ENCODE results near the gene BLACAT1.

Gene BLACAT1

GRCh38 chr1:205424901-205425600 lies 30.8 kb downstream of the BLACAT1 start:
- no peak for DNase-seq (ENCODE audit: low spot score)
- no peak for TF ChIP-seq CTCF (IDR thresholded peaks at IDR 0.05; ENCODE audit: extremely low read depth, missing control alignments)

DNA sequence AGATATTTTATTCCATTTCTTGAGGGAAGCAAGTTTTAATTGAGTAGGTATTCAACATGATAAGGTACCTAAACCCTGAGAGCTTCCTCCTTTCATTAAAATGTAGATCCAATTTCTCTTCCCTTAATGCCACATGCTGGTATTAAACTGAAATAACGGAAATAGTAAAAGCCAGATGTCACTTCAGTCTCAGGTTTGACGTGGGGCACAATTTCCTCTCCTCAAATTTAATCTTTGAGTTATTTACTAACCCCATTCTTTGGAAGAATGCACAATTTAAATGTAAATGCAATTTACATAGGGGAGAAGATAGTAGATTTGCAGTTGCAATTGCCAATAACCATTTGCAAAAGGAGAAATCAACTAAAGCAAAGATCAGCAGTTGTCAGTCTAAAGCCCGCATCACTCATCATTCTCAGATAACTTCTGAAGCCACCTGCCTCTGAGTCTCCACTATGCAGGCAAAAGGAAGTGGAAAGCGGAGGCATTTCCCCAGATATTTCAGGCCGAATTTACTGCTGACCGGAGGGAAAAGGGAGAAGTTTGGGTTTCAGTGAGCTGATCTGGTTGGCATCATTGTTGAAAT lies 31.9 kb downstream of the BLACAT1 start:
- TF ChIP-seq CTCF (IDR thresholded peaks at IDR 0.05; ENCODE audit: extremely low read depth, missing control alignments), result no peak
- DNase-seq (ENCODE audit: low spot score), result no peak

- DNase-seq (ENCODE audit: low spot score), result no peak
- TF ChIP-seq CTCF (IDR thresholded peaks at IDR 0.05; ENCODE audit: extremely low read depth, missing control alignments), result no peak
Measured at GRCh38 chr1:205422993-205423642, 32.7 kb downstream of the BLACAT1 start.

DNA sequence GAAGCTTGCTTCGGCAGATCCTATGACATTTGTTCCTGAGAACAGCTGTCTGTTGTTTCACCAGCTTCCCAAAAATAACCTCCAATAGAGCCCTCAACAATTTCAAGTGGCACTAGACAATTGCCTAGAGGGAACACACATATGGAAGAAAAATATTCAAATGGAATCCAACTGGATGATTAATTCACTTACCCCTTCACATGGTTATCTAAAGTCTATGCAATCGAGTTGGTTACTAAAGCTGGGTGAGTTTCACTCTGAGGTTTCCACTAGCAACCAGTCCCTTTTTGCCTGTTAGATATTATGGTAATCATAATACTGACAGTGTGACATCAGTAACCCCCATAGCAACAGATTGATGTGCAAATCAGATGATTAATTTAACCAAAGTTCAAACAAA lies 34.0 kb downstream of the BLACAT1 start, which contains the start of gene LEMD1:
TSS of gene LEMD1 (minus strand) at position 259 of the 400 bp plus-strand sequence. CDS start 1,520 bp downstream, outside the sequence.
- no peak for DNase-seq (ENCODE audit: low spot score)
- TF ChIP-seq CTCF (IDR thresholded peaks at IDR 0.05; ENCODE audit: extremely low read depth, missing control alignments), result no peak

GRCh38 chr1:205420938-205421337 lies 34.9 kb downstream of the BLACAT1 start:
- no peak for DNase-seq (ENCODE audit: low spot score)
- no peak for TF ChIP-seq CTCF (IDR thresholded peaks at IDR 0.05; ENCODE audit: extremely low read depth, missing control alignments)

DNA sequence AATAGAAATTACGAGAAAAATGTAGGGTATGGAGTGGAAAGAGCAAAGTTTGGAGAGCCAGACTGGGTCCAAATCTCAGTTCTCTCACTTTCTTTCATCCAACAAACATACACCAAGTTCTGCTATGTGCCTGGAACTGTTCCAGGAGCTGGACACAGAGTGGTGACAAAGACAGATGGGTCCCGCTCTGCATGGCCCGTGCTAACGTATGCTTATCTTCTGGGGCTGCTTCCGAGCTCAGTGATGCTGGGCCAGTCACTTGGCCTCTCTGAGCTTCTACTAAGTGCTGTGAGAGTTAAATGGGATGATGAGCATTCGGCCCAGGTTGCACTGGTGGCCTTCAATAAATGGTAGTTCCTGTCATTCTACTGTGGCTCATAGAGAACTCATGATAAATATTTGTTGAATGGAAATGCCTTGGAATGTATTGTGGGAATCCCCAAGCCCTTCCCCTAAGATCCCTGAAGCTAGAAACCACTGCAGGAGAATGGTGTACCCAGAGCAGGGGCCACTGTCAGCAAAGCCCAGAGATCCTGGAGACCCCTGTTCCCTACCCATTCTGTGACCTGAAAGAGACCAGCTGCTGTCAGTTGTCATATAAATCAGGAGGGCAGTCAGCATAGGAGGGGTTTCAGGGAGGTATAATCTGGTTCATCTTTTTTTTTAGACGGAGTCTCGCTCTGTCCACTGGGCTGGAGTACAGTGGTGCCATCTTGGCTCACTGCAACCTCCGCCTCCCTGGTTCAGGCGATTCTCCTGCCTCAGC lies 37.8 kb downstream of the BLACAT1 start:
- DNase-seq (ENCODE audit: low spot score), result no peak
- no peak for TF ChIP-seq CTCF (IDR thresholded peaks at IDR 0.05; ENCODE audit: extremely low read depth, missing control alignments)

Data from GM20000 (cell line).